ENCODE data around the gene SAMD15. TPM values are rescaled to one million over a fixed set of nuclear protein-coding genes. Genes with fewer than 3 reads are reported as not detected.

The SAMD15 gene
- total RNA-seq, 1 donor from 2014 or later = 0.77 TPM

- DNase-seq = no peak
- no peak for ATAC-seq
- intact Hi-C loops (cut with micrococcal nuclease) = no loop called here
Measured at GRCh38 chr14:77438596-77438995, 61.4 kb downstream of the SAMD15 start.

- intact Hi-C loops (cut with micrococcal nuclease) = no loop called here
- ATAC-seq (no peak), DNase-seq (no peak)
Measured at GRCh38 chr14:77439861-77440260, 62.7 kb downstream of the SAMD15 start.

Other genes with a start within 250 kb of the SAMD15 start
- not detected for gene ZDHHC22, start 235.6 kb upstream of the SAMD15 start, total RNA-seq
- gene TMEM63C, start 195.6 kb upstream of the SAMD15 start, total RNA-seq = 1.9 TPM
- gene NGB, start 106.2 kb upstream of the SAMD15 start, total RNA-seq = not detected
- gene POMT2, start 56.5 kb upstream of the SAMD15 start, total RNA-seq = 17.5 TPM
- 13.5 TPM for gene GSTZ1, start 56.3 kb upstream of the SAMD15 start, total RNA-seq
- gene TMED8, start 285 bp upstream of the SAMD15 start, total RNA-seq = 5.6 TPM
- 0.15 TPM for gene NOXRED1, start 46.1 kb downstream of the SAMD15 start, total RNA-seq
- gene VIPAS39, start 80.2 kb downstream of the SAMD15 start, total RNA-seq = 12.6 TPM
- 231 TPM for gene AHSA1, start 80.7 kb downstream of the SAMD15 start, total RNA-seq
- gene ISM2, start 121.4 kb downstream of the SAMD15 start, total RNA-seq = 0.25 TPM
- gene SPTLC2, start 239.3 kb downstream of the SAMD15 start, total RNA-seq = 10.9 TPM